ENCODE data around the gene LTBP4.

The LTBP4 gene

GRCh38 chr19:40663695-40664692, 62.8 kb downstream of the LTBP4 start:
- H3K27ac ChIP-seq (ENCODE audit: low read depth in 2 of 2, low read length in 2 of 2), result peak overlapping the region; percentile 70 to 82
- H3K9me3 ChIP-seq (ENCODE audit: control insufficient read depth in 2 of 2, low read length in 2 of 2), result no peaks in the 10 kb centered on the region
- peak overlapping the region; percentile 72 to 76 for H3K4me3 ChIP-seq (ENCODE audit: low read length in 2 of 2)
- H3K36me3 ChIP-seq (ENCODE audit: control insufficient read depth in 2 of 2, insufficient read depth in 2 of 2, low read length in 2 of 2), result peaks cover 0 to 2% of the 10 kb centered on the region in 2 donors
- peaks cover 5 to 8% of the 10 kb centered on the region in 2 donors for H3K4me1 ChIP-seq (ENCODE audit: control insufficient read depth in 2 of 2, insufficient read depth in 2 of 2, low read length in 2 of 2)
- no peaks in the 10 kb centered on the region for H3K27me3 ChIP-seq (ENCODE audit: control insufficient read depth in 2 of 2, insufficient read depth in 2 of 2, low read length in 2 of 2)
- H3K9ac ChIP-seq (ENCODE audit: low read depth in 1 of 2, low read length in 2 of 2), result peak overlapping the region; percentile 38 to 71

- H3K4me1 ChIP-seq (ENCODE audit: control insufficient read depth in 2 of 2, insufficient read depth in 2 of 2, low read length in 2 of 2), result peaks cover 5 to 8% of the 10 kb centered on the region in 2 donors
- peaks cover 17 to 22% of the 10 kb centered on the region in 2 donors for H3K36me3 ChIP-seq (ENCODE audit: control insufficient read depth in 2 of 2, insufficient read depth in 2 of 2, low read length in 2 of 2)
- no peak overlapping the region for H3K9ac ChIP-seq (ENCODE audit: low read depth in 1 of 2, low read length in 2 of 2)
- H3K9me3 ChIP-seq (ENCODE audit: control insufficient read depth in 2 of 2, low read length in 2 of 2), result no peaks in the 10 kb centered on the region
- no peak overlapping the region for H3K4me3 ChIP-seq (ENCODE audit: low read length in 2 of 2)
- no peak overlapping the region for H3K27ac ChIP-seq (ENCODE audit: low read depth in 2 of 2, low read length in 2 of 2)
- no peaks in the 10 kb centered on the region for H3K27me3 ChIP-seq (ENCODE audit: control insufficient read depth in 2 of 2, insufficient read depth in 2 of 2, low read length in 2 of 2)
Measured at GRCh38 chr19:40666803-40667438, 65.8 kb downstream of the LTBP4 start.

- H3K36me3 ChIP-seq (ENCODE audit: control insufficient read depth in 2 of 2, insufficient read depth in 2 of 2, low read length in 2 of 2), result peaks cover 24 to 25% of the 10 kb centered on the region in 2 donors
- no peak overlapping the region for H3K4me3 ChIP-seq (ENCODE audit: low read length in 2 of 2)
- no peaks in the 10 kb centered on the region for H3K9me3 ChIP-seq (ENCODE audit: control insufficient read depth in 2 of 2, low read length in 2 of 2)
- H3K9ac ChIP-seq (ENCODE audit: low read depth in 1 of 2, low read length in 2 of 2), result no peak overlapping the region
- H3K27me3 ChIP-seq (ENCODE audit: control insufficient read depth in 2 of 2, insufficient read depth in 2 of 2, low read length in 2 of 2), result no peaks in the 10 kb centered on the region
- H3K27ac ChIP-seq (ENCODE audit: low read depth in 2 of 2, low read length in 2 of 2), result no peak overlapping the region
- H3K4me1 ChIP-seq (ENCODE audit: control insufficient read depth in 2 of 2, insufficient read depth in 2 of 2, low read length in 2 of 2), result peaks cover 5 to 8% of the 10 kb centered on the region in 2 donors
Measured at GRCh38 chr19:40667602-40668001, 66.4 kb downstream of the LTBP4 start.

GRCh38 chr19:40668991-40669614, 67.9 kb downstream of the LTBP4 start:
- Histone ChIP-seq H3K4me3 (ENCODE audit: low read length in 2 of 2) (no peak overlapping the region), H3K27ac (ENCODE audit: low read depth in 2 of 2, low read length in 2 of 2) (no peak overlapping the region), H3K9ac (ENCODE audit: low read depth in 1 of 2, low read length in 2 of 2) (no peak overlapping the region), H3K4me1 (ENCODE audit: control insufficient read depth in 2 of 2, insufficient read depth in 2 of 2, low read length in 2 of 2) (no peaks in the 10 kb centered on the region), H3K27me3 (ENCODE audit: control insufficient read depth in 2 of 2, insufficient read depth in 2 of 2, low read length in 2 of 2) (no peaks in the 10 kb centered on the region), H3K9me3 (ENCODE audit: control insufficient read depth in 2 of 2, low read length in 2 of 2) (no peaks in the 10 kb centered on the region), H3K36me3 (ENCODE audit: control insufficient read depth in 2 of 2, insufficient read depth in 2 of 2, low read length in 2 of 2) (peaks cover 32 to 37% of the 10 kb centered on the region in 2 donors)

- no peak overlapping the region for H3K27ac ChIP-seq (ENCODE audit: low read depth in 2 of 2, low read length in 2 of 2)
- no peak overlapping the region for H3K9ac ChIP-seq (ENCODE audit: low read depth in 1 of 2, low read length in 2 of 2)
- no peaks in the 10 kb centered on the region for H3K9me3 ChIP-seq (ENCODE audit: control insufficient read depth in 2 of 2, low read length in 2 of 2)
- no peaks in the 10 kb centered on the region for H3K27me3 ChIP-seq (ENCODE audit: control insufficient read depth in 2 of 2, insufficient read depth in 2 of 2, low read length in 2 of 2)
- H3K36me3 ChIP-seq (ENCODE audit: control insufficient read depth in 2 of 2, insufficient read depth in 2 of 2, low read length in 2 of 2), result peaks cover 32 to 41% of the 10 kb centered on the region in 2 donors
- no peak overlapping the region for H3K4me3 ChIP-seq (ENCODE audit: low read length in 2 of 2)
- H3K4me1 ChIP-seq (ENCODE audit: control insufficient read depth in 2 of 2, insufficient read depth in 2 of 2, low read length in 2 of 2), result no peaks in the 10 kb centered on the region
Measured at GRCh38 chr19:40671404-40671803, 70.2 kb downstream of the LTBP4 start.

GRCh38 chr19:40672038-40672437, 70.9 kb downstream of the LTBP4 start:
- no peak overlapping the region for H3K27ac ChIP-seq (ENCODE audit: low read depth in 2 of 2, low read length in 2 of 2)
- peaks cover 34 to 44% of the 10 kb centered on the region in 2 donors for H3K36me3 ChIP-seq (ENCODE audit: control insufficient read depth in 2 of 2, insufficient read depth in 2 of 2, low read length in 2 of 2)
- no peak overlapping the region for H3K4me3 ChIP-seq (ENCODE audit: low read length in 2 of 2)
- no peaks in the 10 kb centered on the region for H3K9me3 ChIP-seq (ENCODE audit: control insufficient read depth in 2 of 2, low read length in 2 of 2)
- H3K4me1 ChIP-seq (ENCODE audit: control insufficient read depth in 2 of 2, insufficient read depth in 2 of 2, low read length in 2 of 2), result no peaks in the 10 kb centered on the region
- no peak overlapping the region for H3K9ac ChIP-seq (ENCODE audit: low read depth in 1 of 2, low read length in 2 of 2)
- H3K27me3 ChIP-seq (ENCODE audit: control insufficient read depth in 2 of 2, insufficient read depth in 2 of 2, low read length in 2 of 2), result no peaks in the 10 kb centered on the region

- H3K27me3 ChIP-seq (ENCODE audit: control insufficient read depth in 2 of 2, insufficient read depth in 2 of 2, low read length in 2 of 2), result no peaks in the 10 kb centered on the region
- H3K4me1 ChIP-seq (ENCODE audit: control insufficient read depth in 2 of 2, insufficient read depth in 2 of 2, low read length in 2 of 2), result no peaks in the 10 kb centered on the region
- no peaks in the 10 kb centered on the region for H3K9me3 ChIP-seq (ENCODE audit: control insufficient read depth in 2 of 2, low read length in 2 of 2)
- no peak overlapping the region for H3K27ac ChIP-seq (ENCODE audit: low read depth in 2 of 2, low read length in 2 of 2)
- peaks cover 38 to 45% of the 10 kb centered on the region in 2 donors for H3K36me3 ChIP-seq (ENCODE audit: control insufficient read depth in 2 of 2, insufficient read depth in 2 of 2, low read length in 2 of 2)
- no peak overlapping the region for H3K4me3 ChIP-seq (ENCODE audit: low read length in 2 of 2)
- no peak overlapping the region for H3K9ac ChIP-seq (ENCODE audit: low read depth in 1 of 2, low read length in 2 of 2)
Measured at GRCh38 chr19:40672573-40673299, 71.6 kb downstream of the LTBP4 start.

GRCh38 chr19:40673397-40673796, 72.2 kb downstream of the LTBP4 start:
- no peak overlapping the region for H3K27ac ChIP-seq (ENCODE audit: low read depth in 2 of 2, low read length in 2 of 2)
- peaks cover 41 to 49% of the 10 kb centered on the region in 2 donors for H3K36me3 ChIP-seq (ENCODE audit: control insufficient read depth in 2 of 2, insufficient read depth in 2 of 2, low read length in 2 of 2)

GRCh38 chr19:40674291-40674690, 73.1 kb downstream of the LTBP4 start:
- Histone ChIP-seq H3K27me3 (ENCODE audit: control insufficient read depth in 2 of 2, insufficient read depth in 2 of 2, low read length in 2 of 2) (no peaks in the 10 kb centered on the region), H3K27ac (ENCODE audit: low read depth in 2 of 2, low read length in 2 of 2) (no peak overlapping the region), H3K9me3 (ENCODE audit: control insufficient read depth in 2 of 2, low read length in 2 of 2) (no peaks in the 10 kb centered on the region)

More at GRCh38 chr19:40673397-40673796, 72.2 kb downstream of the LTBP4 start:
- no peaks in the 10 kb centered on the region for H3K9me3 ChIP-seq (ENCODE audit: control insufficient read depth in 2 of 2, low read length in 2 of 2)
- no peaks in the 10 kb centered on the region for H3K27me3 ChIP-seq (ENCODE audit: control insufficient read depth in 2 of 2, insufficient read depth in 2 of 2, low read length in 2 of 2)
- H3K9ac ChIP-seq (ENCODE audit: low read depth in 1 of 2, low read length in 2 of 2), result no peak overlapping the region
- H3K4me3 ChIP-seq (ENCODE audit: low read length in 2 of 2), result no peak overlapping the region
- no peaks in the 10 kb centered on the region for H3K4me1 ChIP-seq (ENCODE audit: control insufficient read depth in 2 of 2, insufficient read depth in 2 of 2, low read length in 2 of 2)

More at GRCh38 chr19:40674291-40674690, 73.1 kb downstream of the LTBP4 start:
- Histone ChIP-seq H3K4me1 (ENCODE audit: control insufficient read depth in 2 of 2, insufficient read depth in 2 of 2, low read length in 2 of 2) (no peaks in the 10 kb centered on the region), H3K9ac (ENCODE audit: low read depth in 1 of 2, low read length in 2 of 2) (no peak overlapping the region), H3K36me3 (ENCODE audit: control insufficient read depth in 2 of 2, insufficient read depth in 2 of 2, low read length in 2 of 2) (peaks cover 36 to 49% of the 10 kb centered on the region in 2 donors), H3K4me3 (ENCODE audit: low read length in 2 of 2) (no peak overlapping the region)
